T-helper 2 cell (primary cell): ENCODE results near the gene CAPN7.

Source experiments
- DNase-seq, 5 experiments: peaks; one replicate each; pipeline versions ENCODE4 v3.0.0 to v3.0.0-alpha.2; 2012 to 2022

The CAPN7 gene

DNA sequence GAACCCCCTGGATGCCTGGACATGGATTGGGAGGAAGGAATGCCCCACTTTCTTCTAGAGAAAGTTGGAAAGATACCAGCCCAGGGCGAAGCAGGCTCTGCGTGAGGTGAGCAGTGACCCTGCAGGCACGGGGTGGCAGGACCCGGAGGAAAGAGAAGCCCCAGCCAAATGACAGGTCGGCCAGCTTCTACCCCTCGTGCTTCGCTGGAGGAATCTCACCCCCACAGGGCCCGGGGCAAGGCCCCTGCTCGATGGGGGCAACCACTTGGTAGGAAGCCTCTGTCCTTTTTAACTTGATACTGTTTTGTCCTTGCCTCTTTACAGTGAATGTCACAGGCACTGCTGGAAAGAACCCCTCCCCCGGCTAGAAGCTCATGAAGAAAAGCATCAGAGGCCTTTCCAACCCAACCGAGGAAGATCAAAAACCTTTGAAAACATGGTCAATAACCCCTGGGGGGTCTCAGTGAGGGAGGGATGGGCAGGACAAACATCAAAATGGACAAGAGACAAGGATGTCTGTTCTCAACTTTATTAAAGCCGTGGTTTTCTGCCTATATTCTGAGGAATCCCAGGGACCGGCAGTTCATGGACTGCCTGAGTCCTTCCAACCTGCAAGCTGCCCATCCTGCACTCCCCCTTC lies 71.9 kb downstream of the CAPN7 start:
- no peak for DNase-seq

GRCh38 chr3:15279205-15279604 lies 73.2 kb downstream of the CAPN7 start:
- no peak for DNase-seq

GRCh38 chr3:15279671-15280402 lies 73.8 kb downstream of the CAPN7 start:
- no peak for DNase-seq

DNA sequence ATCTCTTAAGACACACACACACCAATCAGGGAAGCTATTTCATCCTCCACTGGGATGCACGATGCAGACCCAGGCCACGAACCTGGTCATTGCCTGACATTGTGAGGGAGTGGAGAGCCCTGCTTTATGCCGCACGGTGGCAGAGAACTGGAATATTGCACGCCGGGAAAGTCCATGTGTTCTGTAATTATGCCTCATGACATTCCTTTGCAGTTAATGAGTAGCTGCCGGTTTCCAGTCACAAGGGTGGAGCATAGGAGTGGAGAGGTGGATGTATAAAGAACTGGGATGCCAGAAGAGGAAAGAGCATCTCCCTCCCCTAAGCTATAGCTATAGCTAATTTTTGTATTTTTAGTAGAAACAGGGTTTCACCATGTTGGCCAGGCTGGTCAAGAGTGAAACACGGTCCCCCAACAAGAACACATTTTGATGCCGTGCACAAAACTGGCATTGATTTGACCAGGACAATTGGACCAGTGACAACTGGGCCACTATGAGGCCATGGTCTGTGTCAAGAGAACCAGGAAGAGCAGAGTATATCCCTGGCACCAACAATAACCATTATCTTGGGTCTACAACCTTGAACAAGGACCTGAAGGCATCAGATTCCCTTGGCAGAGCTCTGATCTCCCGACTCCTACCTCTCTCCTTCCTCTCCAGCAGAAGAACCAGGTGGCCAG lies 74.9 kb downstream of the CAPN7 start:
- no peak for DNase-seq

DNA sequence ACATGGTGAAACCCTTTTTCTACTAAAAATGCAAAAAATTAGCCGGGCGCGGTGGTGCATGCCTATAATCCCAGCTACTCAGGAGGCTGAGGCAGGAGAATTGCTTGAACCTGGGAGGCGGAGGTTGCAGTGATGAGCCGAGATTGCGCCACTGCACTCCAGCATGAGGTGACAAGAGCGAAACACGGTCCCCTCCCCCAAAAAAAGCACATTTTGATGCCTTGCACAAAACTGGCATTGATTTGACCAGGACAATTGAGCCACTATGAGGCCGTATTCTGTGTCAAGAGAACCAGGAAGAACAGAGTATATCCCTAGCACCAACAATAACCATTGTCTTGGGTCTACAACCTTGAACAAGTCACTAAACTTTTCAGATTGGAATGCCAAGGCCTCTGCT lies 75.8 kb downstream of the CAPN7 start:
- DNase-seq = no peak

GRCh38 chr3:15283702-15284101 lies 77.7 kb downstream of the CAPN7 start:
- no peak for DNase-seq

- DNase-seq = no peak
Measured at GRCh38 chr3:15284121-15284889, 78.3 kb downstream of the CAPN7 start.

GRCh38 chr3:15286022-15286421 lies 80.0 kb downstream of the CAPN7 start:
- no peak for DNase-seq

DNA sequence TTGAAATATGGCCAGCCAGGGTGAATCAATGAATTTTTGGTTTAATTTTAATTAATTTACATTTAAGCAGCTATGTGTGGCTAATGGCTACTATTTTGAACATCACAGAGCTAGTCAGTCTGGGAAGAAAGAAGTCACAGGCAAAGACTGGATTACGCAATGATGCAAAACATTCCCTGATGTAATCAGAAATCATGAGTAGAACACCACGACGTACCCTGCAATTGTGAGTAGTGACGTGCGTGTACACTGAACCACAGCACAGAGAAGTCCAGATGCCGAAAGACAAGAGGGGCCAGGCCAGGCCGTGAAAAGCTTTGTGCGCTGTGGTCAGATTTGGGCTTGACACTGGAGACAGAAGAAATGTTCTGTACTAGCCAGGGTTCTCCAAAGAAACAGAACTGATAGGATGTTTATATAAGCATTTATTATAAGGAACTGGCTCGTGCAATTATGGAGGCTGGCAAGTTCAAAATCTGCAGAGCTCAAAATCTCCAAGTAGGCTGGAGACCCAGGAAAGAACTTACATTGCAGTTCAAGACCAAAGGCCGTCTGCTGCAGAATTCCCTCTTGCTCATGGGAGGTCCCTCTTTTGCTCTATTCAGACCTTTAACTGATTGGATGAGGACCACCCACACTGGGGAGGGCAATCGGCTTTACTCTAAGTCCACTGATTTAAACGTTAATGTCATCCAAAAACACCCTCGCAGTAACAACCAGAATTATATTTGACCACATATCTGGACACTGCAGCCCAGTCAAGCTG lies 81.7 kb downstream of the CAPN7 start:
- no peak for DNase-seq

DNA sequence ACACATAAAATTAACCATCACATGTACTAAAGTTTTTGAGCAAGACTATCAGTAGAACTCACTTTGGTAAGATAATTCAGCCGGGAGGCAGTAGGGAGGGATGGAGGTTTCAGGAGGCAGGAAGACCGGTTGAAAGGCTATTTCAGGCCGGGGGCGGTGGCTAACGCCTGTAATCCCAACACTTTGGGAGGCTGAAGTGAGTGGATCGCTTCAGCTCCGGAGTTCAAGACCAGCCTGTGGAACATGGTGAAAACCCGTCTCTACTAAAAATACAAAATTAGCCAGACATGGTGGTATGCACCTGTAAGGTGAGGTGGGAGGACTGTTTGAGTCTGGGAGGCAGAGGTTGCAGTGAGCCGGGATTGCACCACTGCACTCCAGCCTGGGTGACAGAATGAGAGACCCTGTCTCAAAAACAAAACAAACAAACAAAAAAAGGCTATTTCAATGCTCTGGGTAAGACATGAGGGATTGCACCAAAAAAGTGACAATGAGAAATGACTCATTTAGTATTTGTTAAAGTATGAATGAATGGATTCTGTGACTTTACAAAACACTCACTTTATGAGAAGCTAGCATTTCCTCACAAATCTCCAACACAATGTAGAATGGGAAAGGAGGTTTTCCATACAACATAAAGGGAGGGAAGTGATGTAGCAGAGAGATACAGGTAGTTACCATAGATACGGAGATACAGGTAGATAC lies 82.4 kb downstream of the CAPN7 start:
- no peak for DNase-seq

GRCh38 chr3:15289661-15290060 lies 83.6 kb downstream of the CAPN7 start:
- DNase-seq = peak in 1 of 5 experiments; percentile 39

DNA sequence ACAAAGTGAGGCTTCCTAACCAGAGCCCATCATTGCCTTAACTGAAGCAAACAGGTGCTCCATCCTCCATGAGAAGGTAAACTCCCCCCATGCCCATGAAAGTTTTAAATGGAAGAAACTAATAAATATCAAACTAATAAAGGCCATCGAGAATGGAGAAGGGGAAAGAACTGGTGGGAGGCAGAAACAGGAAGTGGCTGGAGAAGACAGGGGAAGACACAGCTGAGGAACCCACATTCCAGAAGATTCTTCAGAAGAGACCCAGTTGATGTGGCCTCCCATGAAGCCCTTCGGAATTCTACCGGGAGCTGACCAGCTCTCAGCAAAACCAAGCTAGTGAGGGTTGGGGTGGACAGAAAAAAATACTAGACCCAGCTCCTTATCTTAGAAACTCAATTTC lies 84.7 kb downstream of the CAPN7 start:
- no peak for DNase-seq

DNA sequence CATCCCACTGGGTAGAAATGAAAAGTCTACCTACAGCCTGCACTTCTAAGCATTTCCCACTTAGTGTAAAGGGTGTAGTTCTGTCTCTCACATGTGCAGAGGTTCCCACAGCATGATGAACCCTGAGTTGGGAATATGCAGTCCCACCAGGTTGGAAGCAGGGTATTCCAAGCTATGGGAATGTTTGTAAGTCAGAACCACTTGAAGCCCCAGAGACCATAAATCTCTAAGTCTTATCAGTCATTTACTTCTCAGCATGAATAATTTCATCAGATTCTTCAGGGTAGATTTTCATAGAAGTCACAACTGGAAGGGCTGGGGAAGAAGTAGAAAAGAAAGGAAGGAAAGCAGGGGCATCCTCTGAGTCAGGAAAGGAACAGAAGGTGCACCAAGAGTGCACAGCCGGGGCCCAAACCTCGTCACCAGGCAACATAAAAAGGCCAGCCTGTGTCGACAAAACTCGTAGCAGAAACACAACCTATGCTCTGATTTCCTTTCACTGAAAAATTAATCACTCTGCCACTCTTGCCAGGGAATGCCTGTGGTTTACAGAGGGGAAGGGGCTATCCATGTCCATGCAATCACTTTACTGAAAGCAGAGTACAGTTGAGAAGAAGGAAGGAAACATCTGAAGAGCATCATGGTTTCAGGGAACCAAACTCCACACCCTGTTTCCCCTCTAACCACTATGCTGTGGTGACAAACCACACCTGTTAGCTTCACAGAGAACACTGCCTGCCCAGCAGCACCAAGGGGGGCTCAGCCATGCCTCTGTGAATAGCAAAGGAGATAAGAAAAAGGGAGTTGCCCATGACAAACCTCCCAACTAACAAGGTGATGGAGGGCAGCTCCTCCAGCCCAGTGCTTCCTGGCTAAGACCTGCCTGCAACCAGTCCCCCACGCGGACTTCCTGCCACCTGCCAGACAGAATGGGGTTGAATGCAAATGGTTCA lies 85.8 kb downstream of the CAPN7 start:
- DNase-seq = peak in 4 of 5 experiments; percentile 31 to 91 (median 74)

DNA sequence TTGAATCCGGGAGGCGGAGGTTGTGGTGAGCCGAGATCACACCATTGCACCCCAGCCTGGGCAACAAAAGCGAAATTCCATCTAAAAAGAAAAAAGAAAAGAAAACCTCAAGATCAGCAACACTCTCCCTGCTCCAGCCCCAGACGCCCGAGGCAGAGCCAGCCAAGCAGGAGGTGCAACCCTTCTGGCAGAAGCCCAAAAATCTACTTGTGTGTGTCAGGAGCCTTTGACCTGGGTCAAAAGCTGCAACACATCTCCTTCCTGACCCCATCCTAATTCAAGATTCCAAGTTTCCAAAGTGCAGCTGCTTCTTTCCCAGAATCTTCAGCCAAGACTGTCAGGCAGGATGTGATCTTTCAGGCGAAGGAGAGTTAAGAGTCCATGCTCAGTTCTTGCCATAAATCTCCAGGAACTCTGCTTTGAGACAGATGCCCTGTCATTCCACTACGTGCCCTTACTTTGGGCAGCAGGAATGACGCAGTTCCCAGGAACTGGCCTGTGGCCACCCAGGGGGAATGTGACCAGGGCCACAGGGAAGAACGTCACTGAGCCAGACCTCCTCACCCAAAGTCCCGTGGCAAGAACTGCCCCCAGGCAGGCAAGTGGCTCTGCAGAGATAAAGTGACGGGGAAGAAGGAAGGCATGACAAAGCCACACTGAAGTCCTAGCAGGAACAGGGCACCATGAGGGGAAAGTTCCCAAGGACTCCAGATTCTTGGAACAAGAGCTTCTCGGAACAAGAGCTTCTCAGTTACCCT lies 86.9 kb downstream of the CAPN7 start:
- DNase-seq = no peak

GRCh38 chr3:15294929-15295328 lies 88.9 kb downstream of the CAPN7 start:
- DNase-seq = no peak

DNA sequence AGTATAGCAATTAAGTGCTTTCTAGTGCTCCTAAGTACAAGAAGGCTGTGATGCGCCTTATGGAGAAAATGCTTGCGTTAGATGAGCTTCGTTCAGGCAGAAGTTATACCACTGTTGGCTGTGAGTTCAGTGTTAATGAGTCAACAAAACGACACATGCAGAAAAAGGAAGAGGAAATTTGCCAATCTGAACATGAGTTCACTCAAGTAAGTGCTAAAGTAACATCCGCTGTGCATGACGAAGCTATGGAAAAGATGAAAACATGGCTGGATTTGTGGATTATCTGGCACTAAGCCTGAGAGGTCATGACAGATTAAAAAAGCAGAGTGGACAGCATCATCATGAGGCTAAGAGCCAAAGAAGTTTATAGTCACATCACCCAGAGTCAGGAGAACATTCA lies 89.5 kb downstream of the CAPN7 start:
- no peak for DNase-seq

DNA sequence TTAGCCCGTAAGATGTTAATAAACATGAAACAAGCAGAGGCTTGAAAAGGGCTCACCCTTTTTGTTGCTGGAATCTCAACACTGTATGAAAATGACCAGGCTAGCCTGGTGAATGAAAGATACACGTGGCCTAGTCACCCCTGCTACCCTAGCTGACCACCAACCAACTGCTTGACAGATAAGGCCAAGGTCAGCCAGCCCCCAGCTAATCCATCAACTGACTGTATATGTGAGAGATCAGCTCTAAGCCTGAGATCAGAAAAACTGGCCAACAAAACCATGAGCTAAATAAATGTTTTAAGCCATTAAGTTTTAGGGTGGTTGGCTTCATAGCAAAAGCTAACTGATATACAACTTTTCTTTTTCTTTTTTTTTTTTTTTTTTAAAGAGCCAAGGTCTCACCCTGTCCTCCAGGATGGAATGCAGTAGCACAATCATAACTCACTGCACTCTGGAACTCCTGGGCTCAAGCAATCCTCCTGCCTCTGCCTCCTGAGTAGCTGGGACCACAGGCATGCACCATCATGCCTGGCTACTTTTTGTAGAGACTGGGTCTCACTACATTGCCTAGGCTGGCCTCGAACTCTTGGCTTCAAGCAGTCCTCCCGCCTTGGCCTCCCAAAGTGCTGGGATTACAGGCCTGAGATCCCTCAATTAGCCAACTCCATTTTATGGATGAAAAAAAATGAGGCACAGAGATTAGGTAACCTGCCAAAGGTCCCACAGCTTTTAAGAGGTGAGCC lies 91.7 kb downstream of the CAPN7 start:
- no peak for DNase-seq

- DNase-seq = no peak
Measured at GRCh38 chr3:15298504-15298903, 92.5 kb downstream of the CAPN7 start.

GRCh38 chr3:15299036-15299435 lies 93.0 kb downstream of the CAPN7 start:
- DNase-seq = no peak
